DOHH2 (cell line): Measurements from ENCODE around the gene KCNA1.

Experiments used
- EZH2phosphoT487 ChIP-seq: fragments of 200-600 bp; sonication (generic); IDR thresholded peaks from 2 replicates; pipeline ENCODE4 v1.6.1; 2017; ENCODE audit warnings: borderline replicate concordance, mild to moderate bottlenecking, antibody characterized with exemption, low read length, moderate library complexity, mixed read lengths
- TF ChIP-seq, protein P1 (sequence below): fragments of 200-600 bp; sonication (generic); IDR thresholded peaks from one replicate; pipeline ENCODE4 v1.5.1; 2014; ENCODE audit warnings: antibody characterized with exemption, mild to moderate bottlenecking, low read depth, low read length; ENCODE audit not compliant: poor library complexity, severe bottlenecking

DNA sequence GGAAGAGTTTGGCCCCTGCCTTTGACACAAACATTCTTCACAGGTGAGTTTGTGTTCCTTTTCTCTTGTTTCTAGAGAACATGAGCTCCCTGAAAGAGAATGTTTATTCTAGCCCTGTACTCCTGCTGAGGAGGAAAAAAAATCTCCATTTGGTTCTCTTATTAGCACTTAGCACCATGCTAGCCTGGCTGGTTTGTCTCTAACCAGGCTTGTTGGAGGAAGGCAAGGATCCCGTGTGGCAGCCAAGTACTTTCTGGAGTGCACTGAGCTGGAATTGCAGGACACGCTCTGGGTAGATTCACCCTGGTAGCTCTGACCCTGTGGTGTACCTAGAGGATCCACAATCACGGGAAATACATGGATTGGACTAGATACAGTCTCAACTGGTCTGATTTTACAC lies 41.9 kb downstream of the KCNA1 start:
- TF ChIP-seq, protein P1, sequence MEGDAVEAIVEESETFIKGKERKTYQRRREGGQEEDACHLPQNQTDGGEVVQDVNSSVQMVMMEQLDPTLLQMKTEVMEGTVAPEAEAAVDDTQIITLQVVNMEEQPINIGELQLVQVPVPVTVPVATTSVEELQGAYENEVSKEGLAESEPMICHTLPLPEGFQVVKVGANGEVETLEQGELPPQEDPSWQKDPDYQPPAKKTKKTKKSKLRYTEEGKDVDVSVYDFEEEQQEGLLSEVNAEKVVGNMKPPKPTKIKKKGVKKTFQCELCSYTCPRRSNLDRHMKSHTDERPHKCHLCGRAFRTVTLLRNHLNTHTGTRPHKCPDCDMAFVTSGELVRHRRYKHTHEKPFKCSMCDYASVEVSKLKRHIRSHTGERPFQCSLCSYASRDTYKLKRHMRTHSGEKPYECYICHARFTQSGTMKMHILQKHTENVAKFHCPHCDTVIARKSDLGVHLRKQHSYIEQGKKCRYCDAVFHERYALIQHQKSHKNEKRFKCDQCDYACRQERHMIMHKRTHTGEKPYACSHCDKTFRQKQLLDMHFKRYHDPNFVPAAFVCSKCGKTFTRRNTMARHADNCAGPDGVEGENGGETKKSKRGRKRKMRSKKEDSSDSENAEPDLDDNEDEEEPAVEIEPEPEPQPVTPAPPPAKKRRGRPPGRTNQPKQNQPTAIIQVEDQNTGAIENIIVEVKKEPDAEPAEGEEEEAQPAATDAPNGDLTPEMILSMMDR = no peak
- TF ChIP-seq EZH2phosphoT487 = no peak
